COLO668 (cell line): Measurements from ENCODE around the gene MAP3K3.

Source experiments
- DNase-seq: peaks from one replicate; lab custom pipeline; 2025; ENCODE audit not compliant: unreplicated experiment; lab: John Stamatoyannopoulos, UW

Gene MAP3K3

GRCh38 chr17:63692195-63692816 is 70.1 kb downstream of the MAP3K3 start:
- DNase-seq, result no peak

GRCh38 chr17:63693411-63694113 is 71.3 kb downstream of the MAP3K3 start:
- no peak for DNase-seq

GRCh38 chr17:63694229-63694949 is 72.2 kb downstream of the MAP3K3 start:
- DNase-seq, result no peak

- no peak for DNase-seq
Observed at GRCh38 chr17:63694950-63695773, 72.9 kb downstream of the MAP3K3 start.

- no peak for DNase-seq
Observed at GRCh38 chr17:63695889-63696288, 73.7 kb downstream of the MAP3K3 start.

- DNase-seq, result no peak
Observed at GRCh38 chr17:63696381-63696961, 74.3 kb downstream of the MAP3K3 start.

- peak; percentile 47 for DNase-seq
Observed at GRCh38 chr17:63697341-63698286, 75.4 kb downstream of the MAP3K3 start.

GRCh38 chr17:63698381-63698885 is 76.2 kb downstream of the MAP3K3 start:
- DNase-seq, result peak; percentile 26

- peak; percentile 29 for DNase-seq
Observed at GRCh38 chr17:63698886-63699637, 76.8 kb downstream of the MAP3K3 start.

GRCh38 chr17:63699638-63700527 is 77.7 kb downstream of the MAP3K3 start, which contains the start of gene LIMD2:
Gene LIMD2 (minus strand): TSS chr17:63700125. CDS start chr17:63699298, 827 bp downstream.
- DNase-seq, result peak; percentile 42

- DNase-seq, result peak; percentile 14
Observed at GRCh38 chr17:63700528-63701455, 78.6 kb downstream of the MAP3K3 start.

GRCh38 chr17:63701456-63701820 is 79.2 kb downstream of the MAP3K3 start:
- DNase-seq, result no peak

GRCh38 chr17:63701868-63702720 is 79.9 kb downstream of the MAP3K3 start:
- DNase-seq, result no peak

GRCh38 chr17:63702721-63703015 is 80.5 kb downstream of the MAP3K3 start:
- no peak for DNase-seq

- DNase-seq, result no peak
Observed at GRCh38 chr17:63703029-63703428, 80.8 kb downstream of the MAP3K3 start.
